ENCODE data around the gene ABCC2.

GRCh38 chr10:99782447-99783286, at the start of gene ABCC2:
- no peak for TF ChIP-seq CTCF (IDR thresholded peaks at IDR 0.05; ENCODE audit: low read length)
- TF ChIP-seq EZH2phosphoT487 (IDR thresholded peaks at IDR 0.05; ENCODE audit: low read length), result no peak
- no peak for TF ChIP-seq EZH2 (optimal IDR thresholded peaks at IDR 0.05; ENCODE audit: low read depth, low read length)

All from MM.1S (cell line).